Osteoblast (primary cell): ENCODE measurements around the gene CACNA2D1. TPM values are rescaled to one million over a fixed set of nuclear protein-coding genes. Genes with fewer than 3 reads are reported as not detected.

Experiments used
- DNase-seq: peaks from one replicate; pipeline ENCODE4 v3.0.0; 2011; ENCODE audit warnings: low spot score, mixed read lengths; ENCODE audit not compliant: insufficient read length; ENCODE audit errors: missing footprints
- H2AFZ ChIP-seq: 2 replicates; pipeline ENCODE4 v1.6.0; 2011; ENCODE audit warnings: mild to moderate bottlenecking, low read length
- H3K27ac ChIP-seq: 2 replicates; pipeline ENCODE4 v1.5.1; 2011; ENCODE audit warnings: mild to moderate bottlenecking, low read depth, low read length, moderate library complexity
- H3K27me3 ChIP-seq: 2 replicates; pipeline ENCODE4 v1.6.0; 2012; ENCODE audit warnings: mild to moderate bottlenecking, control low read depth, inconsistent platforms, low read length, moderate library complexity; ENCODE audit not compliant: insufficient read depth
- H3K36me3 ChIP-seq: 2 replicates; pipeline ENCODE4 v1.5.1; 2011; ENCODE audit warnings: mild to moderate bottlenecking, low read length, control low read depth, moderate library complexity; ENCODE audit not compliant: insufficient read depth
- H3K4me1 ChIP-seq: 2 replicates; pipeline ENCODE4 v1.5.1; 2011; ENCODE audit warnings: mild to moderate bottlenecking, low read length, control low read depth, moderate library complexity; ENCODE audit not compliant: insufficient read depth
- H3K4me2 ChIP-seq: 2 replicates; pipeline ENCODE4 v1.6.0; 2011; ENCODE audit warnings: mild to moderate bottlenecking, low read length; ENCODE audit not compliant: insufficient read depth
- H3K4me3 ChIP-seq: fragments of 200-600 bp; sonication (generic); 3 replicates; pipeline ENCODE4 v1.5.1; 2012; ENCODE audit warnings: mild to moderate bottlenecking, low read length, inconsistent platforms; ENCODE audit not compliant: insufficient read depth
- H3K79me2 ChIP-seq: 2 replicates; pipeline ENCODE4 v1.6.0; 2012; ENCODE audit warnings: mild to moderate bottlenecking, low read length, control low read depth, inconsistent platforms; ENCODE audit not compliant: insufficient read depth
- H3K9me3 ChIP-seq: 2 replicates; pipeline ENCODE4 v1.5.1; 2011; ENCODE audit warnings: low read depth, low read length, control low read depth
- H4K20me1 ChIP-seq: 2 replicates; pipeline ENCODE4 v1.6.0; 2012; ENCODE audit warnings: mild to moderate bottlenecking, low read length, control low read depth; ENCODE audit not compliant: insufficient read depth
- CTCF ChIP-seq: IDR thresholded peaks from 2 replicates; pipeline ENCODE4 v1.5.1; 2011; ENCODE audit warnings: mild to moderate bottlenecking, low read depth, low read length, moderate library complexity; ENCODE audit errors: extremely low read depth
- total RNA-seq: library from RNA; depleted of rRNA; stranded (reverse); fragments of >200 nt; gene quantifications from 2 replicates; pipeline ENCODE4 v1.2.3, GENCODE V29; 2012

CACNA2D1 gene
- total RNA-seq, 1 donor, result 145 TPM

- Histone ChIP-seq H3K4me2 (no peak overlapping the region), H3K9me3 (no peaks in the 10 kb centered on the region), H3K79me2 (peaks cover 3% of the 10 kb centered on the region), H4K20me1 (peaks cover 8% of the 10 kb centered on the region), H3K4me1 (peaks cover 3% of the 10 kb centered on the region), H3K36me3 (no peaks in the 10 kb centered on the region), H2AFZ (no peak overlapping the region), H3K4me3 (no peak overlapping the region), H3K27me3 (no peaks in the 10 kb centered on the region), H3K27ac (no peak overlapping the region)
- no peak for TF ChIP-seq CTCF
- DNase-seq, result no peak
These were observed 222.4 kb downstream of the CACNA2D1 start for GRCh38 chr7:82221152-82221674.

- Histone ChIP-seq H3K79me2 (no peaks in the 10 kb centered on the region), H3K4me1 (peaks cover 2% of the 10 kb centered on the region), H3K27me3 (no peaks in the 10 kb centered on the region), H3K4me3 (no peak overlapping the region), H2AFZ (no peak overlapping the region), H4K20me1 (peaks cover 4% of the 10 kb centered on the region), H3K9me3 (no peaks in the 10 kb centered on the region), H3K27ac (no peak overlapping the region), H3K36me3 (no peaks in the 10 kb centered on the region), H3K4me2 (no peak overlapping the region)
- no peak for DNase-seq
- TF ChIP-seq CTCF, result no peak
These were observed 231.1 kb downstream of the CACNA2D1 start for GRCh38 chr7:82212466-82212865.

- no peaks in the 10 kb centered on the region for H3K36me3 ChIP-seq
- no peak overlapping the region for H3K27ac ChIP-seq
- no peak for DNase-seq
- H3K9me3 ChIP-seq, result no peaks in the 10 kb centered on the region
- H3K27me3 ChIP-seq, result no peaks in the 10 kb centered on the region
- no peaks in the 10 kb centered on the region for H3K79me2 ChIP-seq
- no peak overlapping the region for H3K4me2 ChIP-seq
- no peak overlapping the region for H3K4me3 ChIP-seq
- no peak overlapping the region for H2AFZ ChIP-seq
- H4K20me1 ChIP-seq, result peaks cover 6% of the 10 kb centered on the region
- TF ChIP-seq CTCF, result no peak
- H3K4me1 ChIP-seq, result peaks cover 2% of the 10 kb centered on the region
These were observed 232.2 kb downstream of the CACNA2D1 start for GRCh38 chr7:82211333-82211732.

- Histone ChIP-seq H3K4me1 (peaks cover 2% of the 10 kb centered on the region), H3K36me3 (no peaks in the 10 kb centered on the region), H3K27ac (no peak overlapping the region), H3K9me3 (no peaks in the 10 kb centered on the region), H3K27me3 (no peaks in the 10 kb centered on the region), H3K4me3 (no peak overlapping the region), H3K79me2 (no peaks in the 10 kb centered on the region), H4K20me1 (peaks cover 6% of the 10 kb centered on the region), H3K4me2 (no peak overlapping the region), H2AFZ (no peak overlapping the region)
- no peak for TF ChIP-seq CTCF
- no peak for DNase-seq
These were observed 233.0 kb downstream of the CACNA2D1 start for GRCh38 chr7:82210416-82211184.
